Measurements from ENCODE around the gene SORCS3.

The SORCS3 gene

DNA sequence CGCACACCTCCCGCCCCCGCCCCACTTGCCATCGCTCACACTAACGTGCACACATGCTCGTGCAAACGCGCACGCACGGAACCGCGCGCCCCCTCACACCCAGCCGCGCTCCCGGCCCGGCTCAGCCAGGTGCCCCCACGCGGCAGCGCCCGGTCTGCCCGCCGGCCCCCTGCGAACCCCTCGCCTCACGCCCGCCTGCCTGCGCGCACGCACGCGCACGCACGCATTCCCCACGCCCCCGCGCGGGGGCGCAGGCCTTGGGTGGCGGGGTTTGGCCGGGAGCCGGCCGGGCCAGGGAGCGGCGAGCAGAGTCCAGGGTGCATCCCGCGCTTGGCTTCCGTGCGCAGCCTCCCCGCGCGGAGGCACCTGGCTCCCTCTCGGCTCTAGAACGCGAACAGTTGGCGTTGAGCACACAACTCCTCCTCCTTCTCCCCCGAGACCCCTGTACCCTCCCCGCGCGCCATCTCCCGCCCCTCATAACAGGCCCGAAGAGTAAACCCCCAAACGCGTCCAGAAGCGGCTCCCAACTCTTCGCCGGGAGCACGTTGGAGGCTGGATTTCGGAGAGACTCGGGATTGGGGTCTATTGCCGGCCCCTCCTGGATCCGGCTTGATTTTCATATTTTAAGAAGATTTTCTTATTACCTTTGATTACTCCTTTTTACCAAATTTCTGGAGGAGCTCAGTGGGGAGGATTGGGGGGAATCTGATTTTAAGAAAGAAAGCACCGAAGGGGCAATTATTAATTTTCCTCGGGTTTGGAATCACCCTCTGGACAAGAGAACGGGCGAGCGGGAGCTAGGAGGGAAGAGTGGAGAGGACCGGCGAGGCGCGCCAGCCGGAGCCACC, 527 bp upstream of the SORCS3 start:
- Histone ChIP-seq H3F3A (ENCODE audit: low read depth) (no peaks in the 10 kb centered on the region), H3K36me3 (ENCODE audit: insufficient read depth, low read length) (no peaks in the 10 kb centered on the region), H3K79me2 (ENCODE audit: insufficient read depth, low read length) (no peaks in the 10 kb centered on the region), H3K9me2 (replicated peaks; ENCODE audit: low read depth, low read length) (no peaks in the 10 kb centered on the region), H4K20me1 (ENCODE audit: insufficient read depth, low read length, poor library complexity, severe bottlenecking) (no peaks in the 10 kb centered on the region), H3K9ac (ENCODE audit: low read depth, low read length, poor library complexity, severe bottlenecking) (no peak overlapping the region), H3K4me2 (ENCODE audit: low read depth, low read length, poor library complexity, severe bottlenecking) (no peak overlapping the region), H3K4me1 (ENCODE audit: insufficient read depth, low read length, poor library complexity, severe bottlenecking) (no peaks in the 10 kb centered on the region), H2AFZ (ENCODE audit: low read length) (no peak overlapping the region), H3K4me3 (ENCODE audit: low read length, poor library complexity, severe bottlenecking) (no peak overlapping the region), H3K9me3 (ENCODE audit: insufficient read depth, low read depth, low read length) (no peaks in the 10 kb centered on the region), H3K27me3 (ENCODE audit: insufficient read depth, low read length, poor library complexity, severe bottlenecking) (no peaks in the 10 kb centered on the region)
- TF ChIP-seq EZH2phosphoT487 (IDR thresholded peaks at IDR 0.05; ENCODE audit: borderline replicate concordance) = no peak
- TF ChIP-seq, protein P1, sequence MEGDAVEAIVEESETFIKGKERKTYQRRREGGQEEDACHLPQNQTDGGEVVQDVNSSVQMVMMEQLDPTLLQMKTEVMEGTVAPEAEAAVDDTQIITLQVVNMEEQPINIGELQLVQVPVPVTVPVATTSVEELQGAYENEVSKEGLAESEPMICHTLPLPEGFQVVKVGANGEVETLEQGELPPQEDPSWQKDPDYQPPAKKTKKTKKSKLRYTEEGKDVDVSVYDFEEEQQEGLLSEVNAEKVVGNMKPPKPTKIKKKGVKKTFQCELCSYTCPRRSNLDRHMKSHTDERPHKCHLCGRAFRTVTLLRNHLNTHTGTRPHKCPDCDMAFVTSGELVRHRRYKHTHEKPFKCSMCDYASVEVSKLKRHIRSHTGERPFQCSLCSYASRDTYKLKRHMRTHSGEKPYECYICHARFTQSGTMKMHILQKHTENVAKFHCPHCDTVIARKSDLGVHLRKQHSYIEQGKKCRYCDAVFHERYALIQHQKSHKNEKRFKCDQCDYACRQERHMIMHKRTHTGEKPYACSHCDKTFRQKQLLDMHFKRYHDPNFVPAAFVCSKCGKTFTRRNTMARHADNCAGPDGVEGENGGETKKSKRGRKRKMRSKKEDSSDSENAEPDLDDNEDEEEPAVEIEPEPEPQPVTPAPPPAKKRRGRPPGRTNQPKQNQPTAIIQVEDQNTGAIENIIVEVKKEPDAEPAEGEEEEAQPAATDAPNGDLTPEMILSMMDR (conservative IDR thresholded peaks at IDR 0.05; ENCODE audit: low read length) = no peak

DNA sequence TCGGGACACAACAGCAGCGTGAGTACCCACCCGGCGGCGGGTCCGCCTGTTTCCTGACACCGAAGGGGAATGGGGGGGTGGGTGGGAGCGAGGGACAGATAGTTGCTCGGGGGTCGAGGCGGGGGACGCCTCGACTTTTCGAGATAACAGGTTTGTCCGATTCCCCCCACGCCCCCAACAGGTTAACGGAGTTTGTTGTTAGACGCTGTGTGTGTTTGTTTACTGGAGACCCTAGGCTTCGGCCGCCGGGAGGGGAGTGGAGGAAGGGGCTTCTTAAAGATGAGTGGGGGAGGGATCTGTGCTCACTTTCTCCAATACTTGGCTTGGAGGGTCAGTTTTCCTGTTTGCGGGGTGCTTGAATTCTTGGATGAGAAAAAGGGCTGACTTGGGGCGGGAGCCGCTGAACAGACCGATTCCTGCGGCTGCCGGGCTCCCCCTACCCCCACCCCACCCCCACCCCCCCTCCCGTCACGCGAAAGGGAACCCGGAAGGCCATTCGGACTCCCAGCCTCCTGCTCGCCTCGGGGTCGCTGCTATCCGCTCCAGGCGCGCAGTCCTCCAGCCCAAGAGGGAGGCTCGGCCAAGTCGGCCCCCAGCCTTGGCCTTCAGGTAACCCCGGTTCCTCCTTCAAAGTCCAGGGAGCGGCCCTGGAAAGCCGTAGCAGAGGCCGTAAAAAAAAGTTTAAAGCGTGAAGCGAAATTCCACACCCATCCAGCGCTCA, 1.0 kb downstream of the SORCS3 start:
- Histone ChIP-seq H3K9ac (ENCODE audit: low read depth, low read length, poor library complexity, severe bottlenecking) (no peak overlapping the region), H3K79me2 (ENCODE audit: insufficient read depth, low read length) (no peaks in the 10 kb centered on the region), H3K9me3 (ENCODE audit: insufficient read depth, low read depth, low read length) (no peaks in the 10 kb centered on the region), H2AFZ (ENCODE audit: low read length) (no peak overlapping the region), H4K20me1 (ENCODE audit: insufficient read depth, low read length, poor library complexity, severe bottlenecking) (no peaks in the 10 kb centered on the region), H3K4me1 (ENCODE audit: insufficient read depth, low read length, poor library complexity, severe bottlenecking) (no peaks in the 10 kb centered on the region), H3K9me2 (replicated peaks; ENCODE audit: low read depth, low read length) (no peaks in the 10 kb centered on the region), H3K4me3 (ENCODE audit: low read length, poor library complexity, severe bottlenecking) (no peak overlapping the region), H3K27me3 (ENCODE audit: insufficient read depth, low read length, poor library complexity, severe bottlenecking) (no peaks in the 10 kb centered on the region), H3F3A (ENCODE audit: low read depth) (no peaks in the 10 kb centered on the region), H3K4me2 (ENCODE audit: low read depth, low read length, poor library complexity, severe bottlenecking) (no peak overlapping the region), H3K36me3 (ENCODE audit: insufficient read depth, low read length) (no peaks in the 10 kb centered on the region)
- TF ChIP-seq, protein P1 (conservative IDR thresholded peaks at IDR 0.05; ENCODE audit: low read length) = no peak
- TF ChIP-seq EZH2phosphoT487 (IDR thresholded peaks at IDR 0.05; ENCODE audit: borderline replicate concordance) = no peak

DNA sequence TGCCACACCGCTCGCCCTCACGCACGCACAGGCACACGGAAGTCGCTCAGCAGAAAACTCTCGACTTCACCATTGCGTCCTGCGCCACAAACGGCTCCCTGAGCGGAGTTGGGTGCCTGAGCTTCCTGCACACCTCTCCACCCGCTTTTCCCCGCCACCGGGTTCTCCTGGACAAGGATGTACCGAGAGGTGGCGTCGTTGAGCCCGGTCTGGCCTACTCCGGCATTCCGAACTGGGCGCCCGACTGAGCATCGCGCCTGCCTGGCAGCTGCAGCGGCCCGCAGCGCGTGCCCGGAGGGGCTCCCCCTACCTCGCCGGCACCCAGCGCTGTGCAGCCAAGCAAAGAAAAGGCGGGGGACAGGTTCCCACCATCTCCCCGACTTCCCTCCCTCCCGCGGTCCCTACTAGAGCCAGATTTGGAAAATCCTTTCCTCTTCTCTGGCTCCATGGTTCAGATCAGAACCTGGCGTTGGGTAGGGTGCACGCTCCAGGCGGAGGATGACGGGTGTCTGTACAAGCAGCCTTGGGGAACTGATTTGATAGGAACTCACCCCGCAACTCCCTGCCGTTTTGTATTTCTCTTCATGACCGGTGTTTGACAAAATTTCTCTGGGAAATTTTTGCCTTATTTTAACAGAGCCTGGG, 1.7 kb downstream of the SORCS3 start:
- Histone ChIP-seq H3K36me3 (ENCODE audit: insufficient read depth, low read length) (no peaks in the 10 kb centered on the region), H3K9me3 (ENCODE audit: insufficient read depth, low read depth, low read length) (no peaks in the 10 kb centered on the region), H4K20me1 (ENCODE audit: insufficient read depth, low read length, poor library complexity, severe bottlenecking) (no peaks in the 10 kb centered on the region), H3K9ac (ENCODE audit: low read depth, low read length, poor library complexity, severe bottlenecking) (no peak overlapping the region), H3K4me1 (ENCODE audit: insufficient read depth, low read length, poor library complexity, severe bottlenecking) (no peaks in the 10 kb centered on the region), H3K9me2 (replicated peaks; ENCODE audit: low read depth, low read length) (no peaks in the 10 kb centered on the region), H2AFZ (ENCODE audit: low read length) (no peak overlapping the region), H3K27me3 (ENCODE audit: insufficient read depth, low read length, poor library complexity, severe bottlenecking) (no peaks in the 10 kb centered on the region), H3K4me3 (ENCODE audit: low read length, poor library complexity, severe bottlenecking) (no peak overlapping the region), H3F3A (ENCODE audit: low read depth) (no peaks in the 10 kb centered on the region), H3K4me2 (ENCODE audit: low read depth, low read length, poor library complexity, severe bottlenecking) (no peak overlapping the region), H3K79me2 (ENCODE audit: insufficient read depth, low read length) (no peaks in the 10 kb centered on the region)
- TF ChIP-seq EZH2phosphoT487 (IDR thresholded peaks at IDR 0.05; ENCODE audit: borderline replicate concordance) = no peak
- TF ChIP-seq, protein P1 (conservative IDR thresholded peaks at IDR 0.05; ENCODE audit: low read length) = no peak

Measured in Loucy (cell line).